OCI-LY1 (cell line): ENCODE results near the gene ELL.
A peak's percentile ranks its signal among the peaks of the same experiment; 100 is the strongest.

Source experiments
- H2AFZ ChIP-seq: fragments of 200-600 bp; sonication (generic), shearing (Covaris generic); 2 replicates; pipeline ENCODE4 v1.6.0; 2014; ENCODE audit warnings: antibody characterized with exemption, mild to moderate bottlenecking, low read length
- H3F3A ChIP-seq: fragments of 200-600 bp; sonication (generic), shearing (Covaris generic); 2 replicates; pipeline ENCODE4 v1.6.0; 2014; ENCODE audit warnings: mild to moderate bottlenecking, antibody characterized with exemption, low read length, moderate library complexity; ENCODE audit not compliant: insufficient read depth
- H3K27ac ChIP-seq: fragments of 200-600 bp; sonication (generic); 2 replicates; pipeline ENCODE4 v1.5.1; 2014; ENCODE audit warnings: low read length, mixed run types, mild to moderate bottlenecking, low read depth; ENCODE audit not compliant: poor library complexity, severe bottlenecking
- H3K27me3 ChIP-seq: fragments of 200-600 bp; sonication (generic); 2 replicates; pipeline ENCODE4 v1.6.0; 2014; ENCODE audit warnings: antibody characterized with exemption, mild to moderate bottlenecking, low read length, moderate library complexity; ENCODE audit not compliant: insufficient read depth
- H3K36me3 ChIP-seq: fragments of 200-600 bp; sonication (generic); 2 replicates; pipeline ENCODE4 v1.6.1; 2014; ENCODE audit warnings: mild to moderate bottlenecking, antibody characterized with exemption, low read length, moderate library complexity, mixed read lengths; ENCODE audit not compliant: insufficient read depth
- H3K4me1 ChIP-seq: fragments of 200-600 bp; sonication (generic); 2 replicates; pipeline ENCODE4 v1.5.1; 2014; ENCODE audit warnings: mild to moderate bottlenecking, low read length, moderate library complexity; ENCODE audit not compliant: insufficient read depth, severe bottlenecking
- H3K4me2 ChIP-seq: fragments of 200-600 bp; sonication (generic), shearing (Covaris generic); 2 replicates; pipeline ENCODE4 v1.6.1; 2014; ENCODE audit warnings: low read length
- H3K4me3 ChIP-seq: fragments of 200-600 bp; sonication (generic); 2 replicates; pipeline ENCODE4 v1.5.1; 2014; ENCODE audit warnings: low read length, low read depth, mild to moderate bottlenecking, mixed read lengths; ENCODE audit not compliant: poor library complexity, severe bottlenecking
- H3K79me2 ChIP-seq: fragments of 200-600 bp; shearing (Covaris generic); 2 replicates; pipeline ENCODE4 v1.6.1; 2016; ENCODE audit warnings: mixed run types, low read length, mixed read lengths; ENCODE audit not compliant: insufficient read depth
- H3K9ac ChIP-seq: fragments of 200-600 bp; sonication (generic), shearing (Covaris generic); 2 replicates; pipeline ENCODE4 v1.6.1; 2014; ENCODE audit warnings: mild to moderate bottlenecking, low read length, mixed read lengths
- H3K9me2 ChIP-seq: fragments of 200-600 bp; sonication (generic), shearing (Covaris generic); 2 replicates; pipeline ENCODE4 v1.6.1; 2014; ENCODE audit warnings: low read depth, mild to moderate bottlenecking, low read length, mixed read lengths
- H3K9me3 ChIP-seq: fragments of 200-600 bp; shearing (Covaris generic); 2 replicates; pipeline ENCODE4 v1.6.1; 2014; ENCODE audit warnings: low read length, mixed read lengths
- H4K20me1 ChIP-seq: fragments of 200-600 bp; sonication (generic), shearing (Covaris generic); 2 replicates; pipeline ENCODE4 v1.6.0; 2016; ENCODE audit warnings: mild to moderate bottlenecking, low read length; ENCODE audit not compliant: insufficient read depth
- EZH2 ChIP-seq: fragments of 200-600 bp; sonication (generic), shearing (Covaris generic); IDR thresholded peaks from 2 replicates; pipeline ENCODE4 v1.8.0; 2017; ENCODE audit warnings: borderline replicate concordance, mixed run types, mild to moderate bottlenecking, antibody characterized with exemption, low read length, moderate library complexity, mixed read lengths
- TF ChIP-seq, protein P1 (sequence below): fragments of 200-600 bp; sonication (generic), shearing (Covaris generic); IDR thresholded peaks from 2 replicates; pipeline ENCODE4 v1.5.1; 2017; ENCODE audit warnings: mild to moderate bottlenecking, antibody characterized with exemption, low read length, moderate library complexity, mixed read lengths

ELL gene

DNA sequence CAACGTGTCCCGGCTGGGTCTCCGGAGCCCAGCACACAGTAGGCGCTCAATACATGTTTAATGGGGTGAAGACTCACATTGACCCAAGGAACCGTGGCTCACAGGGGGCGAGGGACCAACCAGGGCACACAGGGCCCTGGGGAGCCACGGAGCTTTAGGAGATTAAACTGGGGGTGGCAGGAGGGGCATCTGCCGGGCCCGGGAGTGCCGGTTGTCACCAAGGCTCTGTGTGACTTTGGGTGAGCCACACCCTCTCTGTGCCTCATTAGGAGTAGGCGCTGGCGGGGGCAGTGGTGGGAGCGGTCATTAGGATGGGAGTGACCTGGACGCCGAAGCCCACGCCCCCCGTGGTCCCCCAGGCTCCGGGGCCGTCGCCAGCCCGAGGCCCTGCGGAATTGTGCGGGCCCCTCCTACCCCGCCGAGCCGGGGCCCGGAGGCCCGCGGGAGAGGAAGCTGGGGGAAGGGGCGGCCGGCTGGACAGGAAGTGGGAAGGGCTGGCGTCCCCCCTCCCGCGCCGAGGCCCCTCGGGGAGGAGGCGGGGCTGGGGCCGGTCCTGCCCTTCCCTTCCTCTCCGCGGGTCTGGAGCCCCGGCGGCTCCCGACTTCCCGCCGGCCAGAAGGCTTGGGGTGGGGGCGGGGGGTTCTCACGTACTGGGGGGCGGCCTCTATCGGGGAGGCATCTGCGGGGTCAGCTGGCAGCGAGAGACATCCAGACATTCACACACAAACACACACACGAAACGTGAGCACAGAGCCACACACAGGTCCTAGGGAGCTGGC, 104.4 kb downstream of the ELL start:
- H3F3A ChIP-seq: no peaks in the 10 kb centered on the region
- H3K4me1 ChIP-seq: peaks cover 39% of the 10 kb centered on the region
- H3K4me2 ChIP-seq: peak overlapping the region; percentile 30; the same call in 1 of the 2 replicates
- H3K4me3 ChIP-seq: peak overlapping the region; percentile 4
- H3K27me3 ChIP-seq: no peaks in the 10 kb centered on the region; the same call in 1 of the 2 replicates
- H4K20me1 ChIP-seq: no peaks in the 10 kb centered on the region
- no peaks in the 10 kb centered on the region for H3K79me2 ChIP-seq
- no peaks in the 10 kb centered on the region for H3K9me3 ChIP-seq
- no peak overlapping the region; the same call in 1 of the 2 replicates for H3K9ac ChIP-seq
- TF ChIP-seq, protein P1, sequence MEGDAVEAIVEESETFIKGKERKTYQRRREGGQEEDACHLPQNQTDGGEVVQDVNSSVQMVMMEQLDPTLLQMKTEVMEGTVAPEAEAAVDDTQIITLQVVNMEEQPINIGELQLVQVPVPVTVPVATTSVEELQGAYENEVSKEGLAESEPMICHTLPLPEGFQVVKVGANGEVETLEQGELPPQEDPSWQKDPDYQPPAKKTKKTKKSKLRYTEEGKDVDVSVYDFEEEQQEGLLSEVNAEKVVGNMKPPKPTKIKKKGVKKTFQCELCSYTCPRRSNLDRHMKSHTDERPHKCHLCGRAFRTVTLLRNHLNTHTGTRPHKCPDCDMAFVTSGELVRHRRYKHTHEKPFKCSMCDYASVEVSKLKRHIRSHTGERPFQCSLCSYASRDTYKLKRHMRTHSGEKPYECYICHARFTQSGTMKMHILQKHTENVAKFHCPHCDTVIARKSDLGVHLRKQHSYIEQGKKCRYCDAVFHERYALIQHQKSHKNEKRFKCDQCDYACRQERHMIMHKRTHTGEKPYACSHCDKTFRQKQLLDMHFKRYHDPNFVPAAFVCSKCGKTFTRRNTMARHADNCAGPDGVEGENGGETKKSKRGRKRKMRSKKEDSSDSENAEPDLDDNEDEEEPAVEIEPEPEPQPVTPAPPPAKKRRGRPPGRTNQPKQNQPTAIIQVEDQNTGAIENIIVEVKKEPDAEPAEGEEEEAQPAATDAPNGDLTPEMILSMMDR: no peak
- no peak for TF ChIP-seq EZH2
- no peaks in the 10 kb centered on the region for H3K36me3 ChIP-seq
- no peaks in the 10 kb centered on the region for H3K9me2 ChIP-seq
- no peak overlapping the region for H2AFZ ChIP-seq
- H3K27ac ChIP-seq: no peak overlapping the region

DNA sequence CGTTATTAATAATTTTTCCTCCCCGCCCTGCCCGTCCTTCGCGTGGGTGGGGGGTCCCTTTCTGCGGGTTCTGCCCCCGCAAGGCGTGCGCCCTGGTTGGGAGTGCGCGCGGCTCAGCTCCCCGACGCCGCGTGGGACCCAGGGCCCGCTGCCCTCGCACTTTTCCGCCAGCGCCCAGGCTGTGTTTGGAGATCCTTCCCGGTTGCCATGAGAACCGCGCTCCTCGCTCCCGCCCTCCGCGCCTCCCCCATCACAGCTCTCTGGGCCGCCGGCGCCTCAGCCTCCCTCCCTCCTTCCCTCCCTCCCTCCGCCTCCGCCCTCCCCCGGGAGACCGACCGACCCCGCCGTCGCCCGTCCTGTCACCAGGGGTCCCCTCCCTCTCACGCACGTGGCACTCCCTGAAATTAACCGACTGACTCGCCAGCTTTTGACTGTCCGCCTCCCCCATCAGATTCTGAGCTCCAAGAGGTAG, 105.1 kb downstream of the ELL start:
- no peaks in the 10 kb centered on the region for H3K36me3 ChIP-seq
- no peaks in the 10 kb centered on the region; the same call in 1 of the 2 replicates for H3K27me3 ChIP-seq
- no peaks in the 10 kb centered on the region for H3K9me3 ChIP-seq
- H3K4me1 ChIP-seq: peaks cover 32% of the 10 kb centered on the region
- no peaks in the 10 kb centered on the region for H3K9me2 ChIP-seq
- no peak overlapping the region for H3K27ac ChIP-seq
- no peaks in the 10 kb centered on the region for H3F3A ChIP-seq
- no peaks in the 10 kb centered on the region for H4K20me1 ChIP-seq
- TF ChIP-seq, protein P1: no peak
- TF ChIP-seq EZH2: no peak
- H3K4me3 ChIP-seq: peak overlapping the region; percentile 4
- H3K9ac ChIP-seq: no peak overlapping the region; the same call in 1 of the 2 replicates
- no peak overlapping the region for H2AFZ ChIP-seq
- no peaks in the 10 kb centered on the region for H3K79me2 ChIP-seq
- peak overlapping the region; percentile 30; the same call in 1 of the 2 replicates for H3K4me2 ChIP-seq

DNA sequence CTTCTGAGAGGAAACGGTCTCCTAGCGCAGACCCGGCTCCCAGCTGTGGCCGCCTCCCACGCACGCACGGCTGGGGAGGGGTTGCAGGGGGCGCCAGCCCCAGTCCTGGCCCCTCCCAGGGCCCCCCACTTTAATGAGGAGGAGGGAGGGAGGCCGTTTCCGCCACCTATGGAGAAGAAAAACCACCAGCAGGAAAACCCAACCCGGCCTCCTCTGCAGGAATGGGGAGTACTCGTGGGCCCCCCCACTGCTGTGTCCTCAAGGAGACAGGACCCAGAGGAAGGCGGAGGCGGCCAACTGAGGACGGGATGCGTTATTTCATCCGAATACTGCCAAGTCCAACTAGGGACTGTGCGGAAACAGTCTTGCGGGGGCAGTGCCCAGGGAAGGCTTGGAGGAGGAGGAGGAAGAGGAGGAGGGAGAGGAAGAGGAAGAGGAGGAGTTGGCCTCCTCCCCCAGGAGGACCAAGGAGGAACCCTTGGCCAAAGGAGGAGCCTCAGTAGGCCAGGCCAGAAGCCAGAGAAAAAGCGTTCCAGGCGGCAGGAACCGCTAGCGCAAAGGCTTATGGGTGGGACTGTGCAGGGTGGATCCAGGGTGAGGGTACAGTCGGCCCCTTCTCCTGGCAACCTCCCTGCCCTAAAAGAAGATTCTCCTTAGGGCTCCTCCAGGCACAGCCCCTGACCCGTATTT, 106.5 kb downstream of the ELL start:
- TF ChIP-seq EZH2: no peak
- TF ChIP-seq, protein P1: no peak
- H3K4me2 ChIP-seq: no peak overlapping the region
- no peaks in the 10 kb centered on the region for H3K9me3 ChIP-seq

More for the DNA sequence above, 106.5 kb downstream of the ELL start:
- Histone ChIP-seq H4K20me1 (no peaks in the 10 kb centered on the region), H3K36me3 (no peaks in the 10 kb centered on the region), H3K27ac (no peak overlapping the region), H3K9me2 (no peaks in the 10 kb centered on the region), H3K27me3 (no peaks in the 10 kb centered on the region; the same call in 1 of the 2 replicates), H3K79me2 (no peaks in the 10 kb centered on the region), H2AFZ (no peak overlapping the region), H3K4me1 (peaks cover 28% of the 10 kb centered on the region), H3K4me3 (no peak overlapping the region), H3F3A (no peaks in the 10 kb centered on the region), H3K9ac (no peak overlapping the region)
